ENCODE data around the gene MT1B. TPM values are rescaled to one million over a fixed set of nuclear protein-coding genes. Genes with fewer than 3 reads are reported as not detected.
A peak's percentile ranks its signal among the peaks of the same experiment; 100 is the strongest.

Gene MT1B
- total RNA-seq, 1 donor from 2014 or later, result not detected

DNA sequence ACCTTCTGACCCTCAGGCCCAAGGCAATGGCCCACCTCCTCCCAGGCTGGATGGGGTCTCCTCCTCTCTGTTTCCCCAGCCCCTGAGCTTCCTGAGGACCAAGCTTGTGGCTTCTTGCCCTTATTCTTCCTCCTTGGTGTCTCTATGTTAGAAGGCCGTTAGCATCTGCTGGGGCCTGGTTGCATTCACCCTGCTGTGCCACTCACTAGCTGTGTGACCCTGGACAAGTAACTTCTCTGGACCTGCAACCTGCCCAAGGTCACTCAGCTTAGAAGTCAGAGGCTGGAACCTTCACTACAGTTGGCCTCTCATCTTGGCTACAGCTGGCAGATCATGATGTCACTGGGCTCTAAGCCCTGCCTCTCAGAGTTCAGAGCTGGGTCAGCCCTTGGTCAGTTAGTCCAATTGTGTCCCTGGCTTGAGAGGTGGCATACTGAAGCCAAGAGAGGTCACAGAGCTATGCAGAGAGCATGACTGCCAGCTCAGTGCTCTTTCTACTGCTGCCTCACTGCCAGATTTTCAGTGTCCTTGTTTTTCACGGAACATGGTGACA is 40.3 kb upstream of the MT1B start:
- no peak for TF ChIP-seq CTCF (conservative IDR thresholded peaks at IDR 0.05; ENCODE audit: low read depth, low read length)
- no peak for DNase-seq (ENCODE audit: low read depth)
- peak overlapping the region; percentile 3 for H3K4me3 ChIP-seq (ENCODE audit: low read depth, low read length)

GRCh38 chr16:56613706-56614105 is 38.0 kb upstream of the MT1B start:
- peak overlapping the region; percentile 5 for H3K4me3 ChIP-seq (ENCODE audit: low read depth, low read length)
- TF ChIP-seq CTCF (conservative IDR thresholded peaks at IDR 0.05; ENCODE audit: low read depth, low read length), result no peak
- DNase-seq (ENCODE audit: low read depth), result no peak

- no peak for TF ChIP-seq CTCF (conservative IDR thresholded peaks at IDR 0.05; ENCODE audit: low read depth, low read length)
- DNase-seq (ENCODE audit: low read depth), result peak; percentile 93
- H3K4me3 ChIP-seq (ENCODE audit: low read depth, low read length), result no peak overlapping the region
These were observed 37.1 kb upstream of the MT1B start for GRCh38 chr16:56614549-56614991.

DNA sequence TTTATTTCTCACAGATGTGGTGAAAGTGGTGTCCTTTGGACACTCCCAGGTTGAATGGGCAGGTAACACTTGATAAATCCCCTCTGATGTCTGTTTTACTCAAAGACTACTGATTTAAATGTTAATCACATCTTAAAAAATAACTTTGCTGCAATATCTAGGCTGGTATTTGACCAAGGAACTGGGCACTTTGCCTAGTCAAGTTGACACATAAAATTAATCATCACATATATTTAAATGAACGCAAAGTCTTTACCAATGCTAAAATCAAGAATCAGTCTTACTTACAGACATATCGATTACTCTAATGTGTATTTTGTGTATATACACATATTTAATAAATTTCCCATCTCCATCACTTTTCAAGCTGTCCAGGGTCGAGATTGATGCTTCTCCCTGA is 36.3 kb upstream of the MT1B start:
- DNase-seq (ENCODE audit: low read depth), result no peak
- TF ChIP-seq CTCF (conservative IDR thresholded peaks at IDR 0.05; ENCODE audit: low read depth, low read length), result no peak
- H3K4me3 ChIP-seq (ENCODE audit: low read depth, low read length), result no peak overlapping the region

GRCh38 chr16:56616608-56617211 is 35.0 kb upstream of the MT1B start:
- H3K4me3 ChIP-seq (ENCODE audit: low read depth, low read length), result peak overlapping the region; percentile 66
- DNase-seq (ENCODE audit: low read depth), result no peak

DNA sequence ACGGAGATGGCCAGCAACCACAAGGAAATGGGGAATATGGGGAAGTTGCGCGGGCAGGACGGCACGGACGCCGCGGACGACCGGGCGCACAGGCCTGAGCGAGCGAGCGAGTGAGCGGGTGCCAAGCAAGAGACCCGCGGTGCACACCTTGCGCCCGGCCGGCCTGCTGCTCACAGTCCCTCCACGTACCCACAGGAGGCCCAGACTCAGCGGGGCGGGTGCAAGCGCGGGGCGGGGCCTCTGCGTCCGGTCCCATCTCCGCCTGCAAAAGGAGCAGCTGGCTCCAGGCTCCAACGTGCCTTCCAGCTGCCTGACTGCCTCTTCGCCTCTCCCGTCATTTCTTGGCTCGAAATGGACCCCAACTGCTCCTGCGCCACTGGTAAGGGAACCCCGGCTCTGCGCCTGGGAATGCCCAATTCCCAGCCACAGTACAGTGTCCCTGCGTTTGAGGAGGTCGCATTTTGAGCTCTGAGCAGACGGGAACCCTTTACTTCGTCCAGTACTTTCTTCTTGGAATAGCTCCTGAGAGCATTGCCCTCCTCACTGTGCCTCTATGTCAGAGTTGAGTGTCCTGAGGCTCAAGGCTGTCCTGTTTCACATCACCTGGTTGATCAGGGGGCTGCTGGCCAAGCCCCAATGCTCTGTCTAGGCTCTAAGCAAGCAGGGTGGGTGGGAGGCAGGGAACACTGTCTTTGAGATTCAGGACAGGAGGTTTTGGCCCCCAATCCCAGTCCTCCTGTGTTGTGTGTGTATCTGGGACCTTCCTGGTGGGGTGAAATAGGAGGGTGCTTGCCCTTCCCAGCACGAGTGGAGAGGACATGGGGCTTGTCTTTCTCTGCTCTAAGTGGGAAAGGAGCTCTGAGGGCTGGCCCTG is 34.2 kb upstream of the MT1B start:
- TF ChIP-seq CTCF (conservative IDR thresholded peaks at IDR 0.05; ENCODE audit: low read depth, low read length), result no peak
- DNase-seq (ENCODE audit: low read depth), result no peak
- H3K4me3 ChIP-seq (ENCODE audit: low read depth, low read length), result peak overlapping the region; percentile 66

More at GRCh38 chr16:56616608-56617211, 35.0 kb upstream of the MT1B start:
- TF ChIP-seq CTCF (conservative IDR thresholded peaks at IDR 0.05; ENCODE audit: low read depth, low read length), result no peak

All from epithelial cell of proximal tubule (primary cell).